Activated CD4-positive, alpha-beta memory T cell treated with anti-CD3 and anti-CD28 coated beads for 36 hours (primary cell): Measurements from ENCODE around the gene AMPD2. TPM values are rescaled to one million over a fixed set of nuclear protein-coding genes. Genes with fewer than 3 reads are reported as not detected.

Experiments used
- CTCF ChIA-PET: fragments of 350-600 bp; sonication (Branson Sonifier 250); formaldehyde crosslinking; loops from one replicate; lab custom pipeline; 2021; ENCODE audit warnings: antibody characterized with exemption, inconsistent platforms; lab: Charles Lee
- POLR2A ChIA-PET: fragments of 350-600 bp; sonication (Branson Sonifier 250); formaldehyde crosslinking; loops from one replicate; lab custom pipeline; 2021; ENCODE audit warnings: antibody characterized with exemption; lab: Charles Lee
- DNase-seq: peaks from one replicate; pipeline ENCODE4 v3.0.0-alpha.2; 2020
- H3K27ac Mint-ChIP-seq: one replicate; pipeline ENCODE4 v1.8.0; 2021; ENCODE audit warnings: mixed read lengths
- H3K27me3 Mint-ChIP-seq: one replicate; pipeline ENCODE4 v1.8.0; 2021; ENCODE audit warnings: mixed read lengths
- H3K36me3 Mint-ChIP-seq: one replicate; pipeline ENCODE4 v1.8.0; 2021; ENCODE audit warnings: mixed read lengths
- H3K4me1 Mint-ChIP-seq: one replicate; pipeline ENCODE4 v1.8.0; 2021; ENCODE audit warnings: low read depth, mixed read lengths
- H3K4me3 Mint-ChIP-seq: one replicate; pipeline ENCODE4 v1.8.0; 2021; ENCODE audit warnings: mild to moderate bottlenecking, mixed read lengths
- H3K9me3 Mint-ChIP-seq: one replicate; pipeline ENCODE4 v1.8.0; 2021; ENCODE audit warnings: mixed read lengths
- intact Hi-C: fragments of 100-400 bp; cut with micrococcal nuclease; formaldehyde crosslinking; loops from one replicate; pipeline ENCODE4 v1.15.1; 2023
- total RNA-seq, 2 experiments: library from RNA; stranded (reverse); gene quantifications; one replicate each; pipeline ENCODE4 v1.2.3, GENCODE V29; 2021

AMPD2 gene
- total RNA-seq, 2 experiments from 2014 or later: 79.1 to 93.3 TPM

GRCh38 chr1:109617291-109617801, 2.3 kb upstream of the AMPD2 start:
- Mint-ChIP-seq H3K9me3 (no peaks in the 10 kb centered on the region), H3K27me3 (no peaks in the 10 kb centered on the region), H3K4me1 (peaks cover 43% of the 10 kb centered on the region), H3K4me3 (no peak overlapping the region), H3K27ac (peak overlapping the region; percentile 76), H3K36me3 (peaks cover 1% of the 10 kb centered on the region)
- intact Hi-C loops: loop anchor here (1.0 to 5.0 kb wide), 2 partner anchors 18 to 125 kb away; partner anchors contain the start of gene CYB561D1
- ChIA-PET POLR2A (interaction anchor here (1.1 to 2.2 kb wide), 3 partner anchors 69 to 134 kb away, joined by 3 to 11 read pairs (median 6); partner anchors contain the start of gene GNAI3), CTCF (interaction anchor here (0.7 to 6.1 kb wide), 8 partner anchors 12 to 367 kb away, joined by 3 to 34 read pairs (median 4); partner anchors contain the start of genes AHCYL1, CYB561D1 and GNAI3)
- DNase-seq: peak; percentile 34

GRCh38 chr1:109618661-109619575, 719 bp upstream of the AMPD2 start:
- intact Hi-C loops: loop anchor here (2.0 to 5.0 kb wide), 2 partner anchors 20 to 127 kb away; partner anchors contain the start of gene CYB561D1
- Mint-ChIP-seq H3K27ac (peak overlapping the region; percentile 96), H3K27me3 (no peaks in the 10 kb centered on the region), H3K9me3 (no peaks in the 10 kb centered on the region), H3K4me3 (peak overlapping the region; percentile 98), H3K4me1 (peaks cover 59% of the 10 kb centered on the region), H3K36me3 (peaks cover 1% of the 10 kb centered on the region)
- POLR2A ChIA-PET: interaction anchor here (0.8 to 2.8 kb wide), 6 partner anchors 14 to 366 kb away, joined by 3 to 35 read pairs (median 4); partner anchors contain the start of genes AHCYL1, GNAI3 and GSTM4
- no peak for DNase-seq
- CTCF ChIA-PET: interaction anchor here (0.8 to 6.1 kb wide), 7 partner anchors 12 to 365 kb away, joined by 3 to 34 read pairs (median 6); partner anchors contain the start of genes GNAI3 and PSMA5

GRCh38 chr1:109620401-109620791, 759 bp downstream of the AMPD2 start:
- Mint-ChIP-seq H3K27ac (peak overlapping the region; percentile 96), H3K36me3 (peaks cover 1% of the 10 kb centered on the region), H3K4me1 (peaks cover 61% of the 10 kb centered on the region), H3K27me3 (no peaks in the 10 kb centered on the region), H3K4me3 (peak overlapping the region; percentile 98), H3K9me3 (no peaks in the 10 kb centered on the region)
- no peak for DNase-seq
- intact Hi-C loops: loop anchor here (2.0 to 5.0 kb wide), 3 partner anchors 118 to 718 kb away; partner anchors contain the start of genes PSRC1 and RBM15
- ChIA-PET CTCF (interaction anchor here (0.7 to 6.1 kb wide), 9 partner anchors 10 to 414 kb away, joined by 3 to 34 read pairs (median 6); partner anchors contain the start of genes GNAI3, PSMA5 and STRIP1), POLR2A (interaction anchor here (1.0 to 2.8 kb wide), 4 partner anchors 35 to 137 kb away, joined by 4 to 35 read pairs (median 4); partner anchors contain the start of genes ATXN7L2, GNAI3 and GSTM4)

GRCh38 chr1:109620841-109621286, 1.2 kb downstream of the AMPD2 start:
- Mint-ChIP-seq H3K4me3 (peak overlapping the region; percentile 98), H3K4me1 (peaks cover 58% of the 10 kb centered on the region), H3K9me3 (no peaks in the 10 kb centered on the region), H3K27me3 (no peaks in the 10 kb centered on the region), H3K27ac (peak overlapping the region; percentile 96), H3K36me3 (peaks cover 1% of the 10 kb centered on the region)
- DNase-seq: peak; percentile 98
- POLR2A ChIA-PET: interaction anchor here (1.0 to 2.8 kb wide), 3 partner anchors 72 to 137 kb away, joined by 4 to 35 read pairs (median 4); partner anchors contain the start of genes ATXN7L2 and GNAI3
- CTCF ChIA-PET: interaction anchor here (1.0 to 6.1 kb wide), 6 partner anchors 10 to 414 kb away, joined by 3 to 34 read pairs (median 10); partner anchors contain the start of genes GNAI3 and STRIP1
- intact Hi-C loops: loop anchor here (1.0 to 5.0 kb wide), 5 partner anchors 73 to 718 kb away; partner anchors contain the start of genes GNAI3, PSMA5, PSRC1 and RBM15

- POLR2A ChIA-PET: interaction anchor here (2.8 kb wide), 1 partner anchor 73 kb away, joined by 35 read pairs; the partner anchor contains the start of gene GNAI3
- CTCF ChIA-PET: interaction anchor here (0.8 to 3.6 kb wide), 4 partner anchors 9 to 131 kb away, joined by 3 to 17 read pairs (median 6); no protein-coding TSS in a partner anchor
- peak overlapping the region; percentile 96 for H3K27ac Mint-ChIP-seq
- H3K4me3 Mint-ChIP-seq: peak overlapping the region; percentile 98
- H3K27me3 Mint-ChIP-seq: no peaks in the 10 kb centered on the region
- peak; percentile 57 for DNase-seq
- no peaks in the 10 kb centered on the region for H3K9me3 Mint-ChIP-seq
- H3K36me3 Mint-ChIP-seq: peaks cover 7% of the 10 kb centered on the region
- peaks cover 51% of the 10 kb centered on the region for H3K4me1 Mint-ChIP-seq
- intact Hi-C loops: loop anchor here (1.0 to 5.0 kb wide), 5 partner anchors 73 to 717 kb away; partner anchors contain the start of genes GNAI3, PSMA5, PSRC1 and RBM15
These were observed 1.9 kb downstream of the AMPD2 start for GRCh38 chr1:109621379-109622136.

GRCh38 chr1:109622137-109622892, 2.7 kb downstream of the AMPD2 start:
- H3K4me1 Mint-ChIP-seq: peaks cover 44% of the 10 kb centered on the region
- H3K36me3 Mint-ChIP-seq: peaks cover 7% of the 10 kb centered on the region
- H3K4me3 Mint-ChIP-seq: peak overlapping the region; percentile 98
- H3K9me3 Mint-ChIP-seq: no peaks in the 10 kb centered on the region
- H3K27ac Mint-ChIP-seq: peak overlapping the region; percentile 85
- ChIA-PET POLR2A (no interaction called here), CTCF (interaction anchor here (0.8 to 3.6 kb wide), 4 partner anchors 8 to 132 kb away, joined by 3 to 17 read pairs (median 6); no protein-coding TSS in a partner anchor)
- intact Hi-C loops: loop anchor here (5.0 kb wide), 2 partner anchors 120 to 340 kb away; partner anchors contain the start of gene PSRC1
- DNase-seq: no peak
- H3K27me3 Mint-ChIP-seq: no peaks in the 10 kb centered on the region

GRCh38 chr1:109622895-109623294, 3.3 kb downstream of the AMPD2 start:
- no peaks in the 10 kb centered on the region for H3K27me3 Mint-ChIP-seq
- no peak for DNase-seq
- peaks cover 13% of the 10 kb centered on the region for H3K36me3 Mint-ChIP-seq
- ChIA-PET POLR2A (no interaction called here), CTCF (interaction anchor here (1.2 kb wide), 1 partner anchor 18 kb away, joined by 8 read pairs; no protein-coding TSS in a partner anchor)
- peak overlapping the region; percentile 54 for H3K27ac Mint-ChIP-seq
- peaks cover 38% of the 10 kb centered on the region for H3K4me1 Mint-ChIP-seq
- no peak overlapping the region for H3K4me3 Mint-ChIP-seq
- intact Hi-C loops: loop anchor here (5.0 kb wide), 2 partner anchors 121 to 341 kb away; partner anchors contain the start of gene PSRC1
- H3K9me3 Mint-ChIP-seq: no peaks in the 10 kb centered on the region

- POLR2A ChIA-PET: interaction anchor here (1.2 kb wide), 1 partner anchor 75 kb away, joined by 4 read pairs; no protein-coding TSS in a partner anchor
These were observed 4.0 kb downstream of the AMPD2 start for GRCh38 chr1:109623601-109624161.

GRCh38 chr1:109624201-109625010, 4.8 kb downstream of the AMPD2 start:
- peaks cover 29% of the 10 kb centered on the region for H3K4me1 Mint-ChIP-seq

More at GRCh38 chr1:109623601-109624161, 4.0 kb downstream of the AMPD2 start:
- intact Hi-C loops: loop anchor here (5.0 kb wide), 2 partner anchors 121 to 341 kb away; partner anchors contain the start of gene PSRC1
- CTCF ChIA-PET: interaction anchor here (1.0 to 4.4 kb wide), 5 partner anchors 17 to 361 kb away, joined by 3 to 29 read pairs (median 5); partner anchors contain the start of gene AHCYL1
- H3K27me3 Mint-ChIP-seq: no peaks in the 10 kb centered on the region
- peaks cover 35% of the 10 kb centered on the region for H3K4me1 Mint-ChIP-seq
- no peaks in the 10 kb centered on the region for H3K9me3 Mint-ChIP-seq
- H3K36me3 Mint-ChIP-seq: peaks cover 18% of the 10 kb centered on the region
- H3K4me3 Mint-ChIP-seq: no peak overlapping the region
- DNase-seq: no peak
- H3K27ac Mint-ChIP-seq: peak overlapping the region; percentile 58

More at GRCh38 chr1:109624201-109625010, 4.8 kb downstream of the AMPD2 start:
- ChIA-PET CTCF (interaction anchor here (1.0 to 4.4 kb wide), 5 partner anchors 16 to 360 kb away, joined by 3 to 29 read pairs (median 5); partner anchors contain the start of gene AHCYL1), POLR2A (interaction anchor here (1.2 kb wide), 1 partner anchor 75 kb away, joined by 4 read pairs; no protein-coding TSS in a partner anchor)
- intact Hi-C loops: loop anchor here (5.0 kb wide), 2 partner anchors 122 to 342 kb away; partner anchors contain the start of gene PSRC1
- DNase-seq: no peak
- H3K27me3 Mint-ChIP-seq: no peaks in the 10 kb centered on the region
- H3K36me3 Mint-ChIP-seq: peaks cover 20% of the 10 kb centered on the region
- H3K4me3 Mint-ChIP-seq: no peak overlapping the region
- H3K27ac Mint-ChIP-seq: no peak overlapping the region
- H3K9me3 Mint-ChIP-seq: no peaks in the 10 kb centered on the region
